ENCODE measurements around the gene MIA2.

MIA2 gene

GRCh38 chr14:39384177-39384576 is 150.5 kb downstream of the MIA2 start:
- Histone ChIP-seq H3K27ac (replicated peaks) (no peak overlapping the region), H3K27me3 (ENCODE audit: insufficient read depth, poor library complexity, severe bottlenecking) (no peaks in the 10 kb centered on the region), H3K4me3 (replicated peaks; ENCODE audit: insufficient read depth, low read length) (no peak overlapping the region)
- TF ChIP-seq POLR2AphosphoS5 (IDR thresholded peaks at IDR 0.05; ENCODE audit: low read depth) (no peak), CTCF (IDR thresholded peaks at IDR 0.05; ENCODE audit: insufficient read depth, low read length) (no peak), SPI1 (IDR thresholded peaks at IDR 0.05; ENCODE audit: borderline replicate concordance, low read depth) (no peak), REST (IDR thresholded peaks at IDR 0.05; ENCODE audit: insufficient replicate concordance, low read depth) (no peak), GABPA (IDR thresholded peaks at IDR 0.05; ENCODE audit: low read depth) (no peak)
- DNase-seq (ENCODE audit: low read depth in 1 of 2, low spot score in 1 of 2), result no peak

- DNase-seq (ENCODE audit: low read depth in 1 of 2, low spot score in 1 of 2), result no peak
- TF ChIP-seq GABPA (IDR thresholded peaks at IDR 0.05; ENCODE audit: low read depth) (no peak), REST (IDR thresholded peaks at IDR 0.05; ENCODE audit: insufficient replicate concordance, low read depth) (no peak), SPI1 (IDR thresholded peaks at IDR 0.05; ENCODE audit: borderline replicate concordance, low read depth) (no peak), CTCF (IDR thresholded peaks at IDR 0.05; ENCODE audit: insufficient read depth, low read length) (no peak), POLR2AphosphoS5 (IDR thresholded peaks at IDR 0.05; ENCODE audit: low read depth) (no peak)
- H3K27me3 ChIP-seq (ENCODE audit: insufficient read depth, poor library complexity, severe bottlenecking), result no peaks in the 10 kb centered on the region
- no peak overlapping the region for H3K4me3 ChIP-seq (replicated peaks; ENCODE audit: insufficient read depth, low read length)
- no peak overlapping the region for H3K27ac ChIP-seq (replicated peaks)
Observed at GRCh38 chr14:39393289-39393688, 159.6 kb downstream of the MIA2 start.

- Histone ChIP-seq H3K27ac (replicated peaks) (no peak overlapping the region), H3K4me3 (replicated peaks; ENCODE audit: insufficient read depth, low read length) (no peak overlapping the region), H3K27me3 (ENCODE audit: insufficient read depth, poor library complexity, severe bottlenecking) (no peaks in the 10 kb centered on the region)
- no peak for DNase-seq (ENCODE audit: low read depth in 1 of 2, low spot score in 1 of 2)
- no peak for TF ChIP-seq CTCF (IDR thresholded peaks at IDR 0.05; ENCODE audit: insufficient read depth, low read length)
- no peak for TF ChIP-seq SPI1 (IDR thresholded peaks at IDR 0.05; ENCODE audit: borderline replicate concordance, low read depth)
- no peak for TF ChIP-seq POLR2AphosphoS5 (IDR thresholded peaks at IDR 0.05; ENCODE audit: low read depth)
- no peak for TF ChIP-seq GABPA (IDR thresholded peaks at IDR 0.05; ENCODE audit: low read depth)
- TF ChIP-seq REST (IDR thresholded peaks at IDR 0.05; ENCODE audit: insufficient replicate concordance, low read depth), result no peak
Observed at GRCh38 chr14:39395555-39396254, 162.0 kb downstream of the MIA2 start.
